ENCODE measurements around the gene UBE2N.

DNA sequence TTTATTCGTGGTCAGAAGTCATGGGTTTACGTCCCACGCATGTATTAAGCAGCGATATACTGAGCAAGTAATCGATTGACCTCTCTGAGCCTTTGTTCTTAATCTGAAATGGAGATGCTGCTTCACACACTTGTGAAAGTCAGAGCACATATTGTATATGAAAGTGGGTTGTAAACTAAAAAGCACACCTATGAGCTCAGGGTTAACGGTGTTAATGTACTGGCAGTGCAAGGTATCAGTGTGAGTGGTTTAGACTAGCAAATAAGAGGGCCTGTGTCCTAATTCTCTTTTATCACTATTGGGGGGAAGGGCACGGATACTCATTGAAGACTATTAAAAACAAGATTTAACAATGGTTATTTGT is 26.2 kb upstream of the UBE2N start:
- TF ChIP-seq, protein P1, sequence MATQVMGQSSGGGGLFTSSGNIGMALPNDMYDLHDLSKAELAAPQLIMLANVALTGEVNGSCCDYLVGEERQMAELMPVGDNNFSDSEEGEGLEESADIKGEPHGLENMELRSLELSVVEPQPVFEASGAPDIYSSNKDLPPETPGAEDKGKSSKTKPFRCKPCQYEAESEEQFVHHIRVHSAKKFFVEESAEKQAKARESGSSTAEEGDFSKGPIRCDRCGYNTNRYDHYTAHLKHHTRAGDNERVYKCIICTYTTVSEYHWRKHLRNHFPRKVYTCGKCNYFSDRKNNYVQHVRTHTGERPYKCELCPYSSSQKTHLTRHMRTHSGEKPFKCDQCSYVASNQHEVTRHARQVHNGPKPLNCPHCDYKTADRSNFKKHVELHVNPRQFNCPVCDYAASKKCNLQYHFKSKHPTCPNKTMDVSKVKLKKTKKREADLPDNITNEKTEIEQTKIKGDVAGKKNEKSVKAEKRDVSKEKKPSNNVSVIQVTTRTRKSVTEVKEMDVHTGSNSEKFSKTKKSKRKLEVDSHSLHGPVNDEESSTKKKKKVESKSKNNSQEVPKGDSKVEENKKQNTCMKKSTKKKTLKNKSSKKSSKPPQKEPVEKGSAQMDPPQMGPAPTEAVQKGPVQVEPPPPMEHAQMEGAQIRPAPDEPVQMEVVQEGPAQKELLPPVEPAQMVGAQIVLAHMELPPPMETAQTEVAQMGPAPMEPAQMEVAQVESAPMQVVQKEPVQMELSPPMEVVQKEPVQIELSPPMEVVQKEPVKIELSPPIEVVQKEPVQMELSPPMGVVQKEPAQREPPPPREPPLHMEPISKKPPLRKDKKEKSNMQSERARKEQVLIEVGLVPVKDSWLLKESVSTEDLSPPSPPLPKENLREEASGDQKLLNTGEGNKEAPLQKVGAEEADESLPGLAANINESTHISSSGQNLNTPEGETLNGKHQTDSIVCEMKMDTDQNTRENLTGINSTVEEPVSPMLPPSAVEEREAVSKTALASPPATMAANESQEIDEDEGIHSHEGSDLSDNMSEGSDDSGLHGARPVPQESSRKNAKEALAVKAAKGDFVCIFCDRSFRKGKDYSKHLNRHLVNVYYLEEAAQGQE (IDR thresholded peaks at IDR 0.05; ENCODE audit: low read depth, low read length): no peak
- TF ChIP-seq EZH2 (IDR thresholded peaks at IDR 0.05; ENCODE audit: borderline replicate concordance, control insufficient read depth, low read depth, low read length) (no peak), POLR2AphosphoS5 (IDR thresholded peaks at IDR 0.05; ENCODE audit: low read length) (no peak), TCF7 (IDR thresholded peaks at IDR 0.05; ENCODE audit: borderline replicate concordance) (no peak), HDAC6 (IDR thresholded peaks at IDR 0.05; ENCODE audit: unreplicated experiment) (no peak), POLR2A (IDR thresholded peaks at IDR 0.05; ENCODE audit: low read depth, low read length) (no peak), ZNF274 (IDR thresholded peaks at IDR 0.05; ENCODE audit: insufficient read depth, insufficient read length) (no peak)
- TF ChIP-seq, protein P2, sequence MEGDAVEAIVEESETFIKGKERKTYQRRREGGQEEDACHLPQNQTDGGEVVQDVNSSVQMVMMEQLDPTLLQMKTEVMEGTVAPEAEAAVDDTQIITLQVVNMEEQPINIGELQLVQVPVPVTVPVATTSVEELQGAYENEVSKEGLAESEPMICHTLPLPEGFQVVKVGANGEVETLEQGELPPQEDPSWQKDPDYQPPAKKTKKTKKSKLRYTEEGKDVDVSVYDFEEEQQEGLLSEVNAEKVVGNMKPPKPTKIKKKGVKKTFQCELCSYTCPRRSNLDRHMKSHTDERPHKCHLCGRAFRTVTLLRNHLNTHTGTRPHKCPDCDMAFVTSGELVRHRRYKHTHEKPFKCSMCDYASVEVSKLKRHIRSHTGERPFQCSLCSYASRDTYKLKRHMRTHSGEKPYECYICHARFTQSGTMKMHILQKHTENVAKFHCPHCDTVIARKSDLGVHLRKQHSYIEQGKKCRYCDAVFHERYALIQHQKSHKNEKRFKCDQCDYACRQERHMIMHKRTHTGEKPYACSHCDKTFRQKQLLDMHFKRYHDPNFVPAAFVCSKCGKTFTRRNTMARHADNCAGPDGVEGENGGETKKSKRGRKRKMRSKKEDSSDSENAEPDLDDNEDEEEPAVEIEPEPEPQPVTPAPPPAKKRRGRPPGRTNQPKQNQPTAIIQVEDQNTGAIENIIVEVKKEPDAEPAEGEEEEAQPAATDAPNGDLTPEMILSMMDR (IDR thresholded peaks at IDR 0.05 in 2 of 3, conservative IDR thresholded peaks at IDR 0.05 in 1 of 3; ENCODE audit: control insufficient read depth in 2 of 3, extremely low read depth in 1 of 3, insufficient read depth in 1 of 3, low read depth in 3 of 3, low read length in 3 of 3): no peak
